Sciatic nerve (tissue), 2 donors: ENCODE results near the gene TMPRSS9. TPM values are rescaled to one million over a fixed set of nuclear protein-coding genes. Genes with fewer than 3 reads are reported as not detected.
"Not testable (repeated sequence)": the region's sequence is repeated elsewhere in the genome, so short reads cannot be mapped to it uniquely, and the experiment has no call there.

ENCODE experiments used
- ATAC-seq: fragments of 200-7000 bp; cut with Tn5 transposase; one replicate; pipeline ENCODE4 v1.9.1; 2020; ENCODE audit warnings: mild to moderate bottlenecking, moderate library complexity
- DNase-seq: peaks from one replicate; pipeline ENCODE4 v3.0.0-alpha.2; 2020; ENCODE audit warnings: low spot score
- intact Hi-C: fragments of 100-400 bp; cut with DNase I; formaldehyde crosslinking; loops from one replicate; pipeline ENCODE4 v1.14.2; 2022
- total RNA-seq: library from RNA; stranded (reverse); fragmentation: NEBNext Ultra II Directional; extraction: Animal tissue kit (Norgen Biotek cat#: 25700); gene quantifications from one replicate; pipeline ENCODE4 v1.2.1, GENCODE V29; 2021
- donor health status: DM: no; HTN: no; CAD: no.
- donor health status: DM: no; HTN: no; CAD: no.

TMPRSS9 gene
- total RNA-seq, 1 donor from 2014 or later, result not detected

GRCh38 chr19:2410023-2410422 is 50.0 kb downstream of the TMPRSS9 start:
- ATAC-seq (no peak), DNase-seq (no peak)
- intact Hi-C loops, result no loop called here

GRCh38 chr19:2411709-2412108 is 51.6 kb downstream of the TMPRSS9 start:
- ATAC-seq, result no peak

DNA sequence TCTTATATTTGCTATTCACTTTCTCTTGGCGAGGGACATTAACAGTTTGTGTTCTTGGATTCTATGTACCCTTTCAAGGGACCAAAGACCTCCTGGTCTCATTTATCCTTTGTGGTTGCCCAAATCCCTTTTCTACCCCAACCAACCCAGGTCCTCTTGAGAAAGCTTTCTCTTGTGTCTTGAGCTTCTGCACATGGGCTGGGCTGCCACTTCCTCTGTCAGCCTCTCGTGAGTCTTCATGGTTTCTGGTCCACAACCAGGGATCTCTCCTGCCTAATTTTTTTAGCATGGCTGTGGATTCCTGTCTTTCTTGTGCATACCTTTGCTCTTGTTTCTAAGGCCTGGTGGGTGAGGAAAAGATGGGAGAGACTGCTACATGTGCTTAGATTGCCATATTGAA is 52.4 kb downstream of the TMPRSS9 start:
- DNase-seq (no peak), ATAC-seq (no peak)
- intact Hi-C loops, result no loop called here

More at GRCh38 chr19:2411709-2412108, 51.6 kb downstream of the TMPRSS9 start:
- DNase-seq, result no peak
- intact Hi-C loops, result no loop called here

GRCh38 chr19:2413159-2413558 is 53.1 kb downstream of the TMPRSS9 start:
- ATAC-seq (no peak), DNase-seq (no peak)
- intact Hi-C loops, result no loop called here

- no peak for DNase-seq
- ATAC-seq, result no peak
- intact Hi-C loops, result no loop called here
Measured at GRCh38 chr19:2413629-2414028, 53.6 kb downstream of the TMPRSS9 start.

DNA sequence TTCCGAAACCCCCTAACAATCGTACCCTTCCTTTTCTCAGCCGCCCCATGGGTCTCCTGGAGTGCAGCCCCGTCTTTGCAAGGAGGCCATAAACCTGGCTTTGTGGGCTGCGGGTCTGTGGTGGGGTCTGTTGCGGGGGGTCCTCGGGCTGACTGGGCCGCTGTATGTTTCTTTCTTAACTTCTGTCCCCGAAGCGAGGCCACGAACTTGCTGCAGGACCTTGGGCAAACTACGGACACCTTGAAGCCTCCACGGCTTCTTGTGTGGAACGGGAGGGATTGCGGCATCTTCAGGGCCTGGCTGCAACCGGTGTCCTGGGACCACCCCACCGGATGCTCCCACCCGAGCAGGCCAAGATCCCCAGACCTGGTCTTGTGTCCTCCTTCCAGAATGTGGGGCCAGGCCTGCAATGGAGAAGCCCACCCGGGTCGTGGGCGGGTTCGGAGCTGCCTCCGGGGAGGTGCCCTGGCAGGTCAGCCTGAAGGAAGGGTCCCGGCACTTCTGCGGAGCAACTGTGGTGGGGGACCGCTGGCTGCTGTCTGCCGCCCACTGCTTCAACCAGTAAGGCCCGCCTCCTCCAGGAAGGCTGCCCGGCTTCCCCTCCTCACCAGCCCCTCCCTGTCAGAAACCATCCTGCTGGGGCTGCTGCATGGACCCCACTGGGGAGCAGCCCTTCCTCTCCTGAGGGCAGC is 55.4 kb downstream of the TMPRSS9 start:
- ATAC-seq (peak; percentile 24), DNase-seq (no peak)
- intact Hi-C loops, result no loop called here

- ATAC-seq (no peak), DNase-seq (no peak)
- intact Hi-C loops, result no loop called here
Measured at GRCh38 chr19:2415973-2416319, 55.9 kb downstream of the TMPRSS9 start.

GRCh38 chr19:2416321-2417097 is 56.4 kb downstream of the TMPRSS9 start:
- intact Hi-C loops, result no loop called here
- no peak for DNase-seq
- peak; percentile 42 for ATAC-seq

DNA sequence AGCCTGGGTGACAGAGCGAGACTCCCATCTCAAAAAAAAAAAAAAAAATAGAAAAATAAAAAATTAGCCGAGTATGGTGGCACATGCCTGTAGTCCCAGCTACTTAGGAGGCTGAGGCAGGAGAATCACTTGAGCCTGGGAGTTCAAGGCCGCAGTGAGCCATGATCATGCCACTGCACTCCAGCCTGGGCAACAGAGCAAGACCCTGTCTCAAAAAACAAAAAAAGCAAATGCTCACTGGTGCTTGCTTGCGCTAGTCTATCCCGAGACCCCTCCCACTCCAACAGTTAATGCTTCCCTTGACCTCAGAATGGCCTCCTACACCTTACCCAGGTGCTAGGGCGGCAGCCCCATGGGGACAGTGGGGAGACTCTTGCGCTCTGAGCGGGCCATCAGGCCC is 57.4 kb downstream of the TMPRSS9 start:
- DNase-seq, intact Hi-C loops: not testable (repeated sequence)
- peak; percentile 11 for ATAC-seq

GRCh38 chr19:2417881-2418406 is 57.9 kb downstream of the TMPRSS9 start:
- DNase-seq (no peak), ATAC-seq (no peak)
- intact Hi-C loops, result no loop called here

- intact Hi-C loops, result no loop called here
- DNase-seq (no peak), ATAC-seq (no peak)
Measured at GRCh38 chr19:2419754-2420153, 59.7 kb downstream of the TMPRSS9 start.

DNA sequence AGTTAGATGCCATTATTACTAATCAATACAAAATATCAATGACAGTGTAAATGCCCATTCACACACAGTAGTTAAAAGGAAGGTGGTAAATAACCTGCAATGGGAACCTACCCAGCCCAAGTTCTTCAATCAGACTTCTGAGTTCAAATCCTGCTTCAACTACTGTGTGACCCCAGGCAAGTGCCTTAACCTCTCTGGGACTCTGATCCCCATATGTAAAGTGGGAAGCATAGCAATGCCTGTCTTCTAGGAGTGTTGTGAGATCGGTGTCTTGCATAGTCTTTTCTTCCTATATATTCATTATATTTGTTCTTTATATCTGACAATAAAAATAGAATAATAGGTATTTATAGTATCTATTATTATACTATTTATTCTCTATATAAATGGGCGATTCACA is 60.4 kb downstream of the TMPRSS9 start:
- intact Hi-C loops, result no loop called here
- ATAC-seq (no peak), DNase-seq (no peak)

GRCh38 chr19:2421581-2422306 is 61.7 kb downstream of the TMPRSS9 start:
- DNase-seq (no peak), ATAC-seq (no peak)
- intact Hi-C loops, result no loop called here

GRCh38 chr19:2423071-2423914 is 63.2 kb downstream of the TMPRSS9 start:
- DNase-seq, result no peak
- intact Hi-C loops, result no loop called here
- ATAC-seq, result no peak

DNA sequence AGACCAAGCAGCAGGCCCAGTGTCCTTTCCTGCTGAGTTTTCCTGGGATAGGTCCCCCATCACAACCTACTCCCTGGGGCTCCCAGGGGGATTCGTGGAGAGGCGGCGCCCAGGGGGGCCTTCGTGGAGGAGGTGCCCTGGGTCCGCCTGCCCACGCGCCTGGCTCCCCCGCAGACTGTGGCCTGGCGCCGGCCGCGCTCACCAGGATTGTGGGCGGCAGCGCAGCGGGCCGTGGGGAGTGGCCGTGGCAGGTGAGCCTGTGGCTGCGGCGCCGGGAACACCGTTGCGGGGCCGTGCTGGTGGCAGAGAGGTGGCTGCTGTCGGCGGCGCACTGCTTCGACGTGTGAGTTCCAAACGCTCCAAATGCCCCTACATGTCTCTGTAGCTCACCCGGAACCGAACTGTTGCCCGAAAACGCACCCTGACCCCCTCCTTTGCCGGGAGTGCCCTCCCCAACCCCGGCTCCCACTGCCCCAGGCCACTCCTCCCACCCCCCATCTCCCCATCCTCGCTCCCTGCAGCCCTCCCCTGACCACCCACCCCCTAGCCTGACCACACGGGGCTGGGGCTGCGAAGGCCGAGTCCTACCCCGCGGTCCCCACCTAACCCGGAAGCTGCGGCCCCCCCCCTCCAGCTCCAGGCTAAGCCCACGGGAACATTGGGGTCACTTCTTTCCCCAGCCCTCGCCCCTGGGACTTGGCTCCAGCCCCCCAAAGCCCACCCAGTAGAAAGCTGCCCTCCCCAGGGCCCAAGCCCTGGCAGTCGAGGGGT is 64.0 kb downstream of the TMPRSS9 start:
- no peak for DNase-seq
- ATAC-seq, result no peak
- intact Hi-C loops, result no loop called here

GRCh38 chr19:2424686-2425621 is 64.9 kb downstream of the TMPRSS9 start:
- intact Hi-C loops, result no loop called here
- ATAC-seq (no peak), DNase-seq (peak; percentile 59)
